HG02623 (cell line): ENCODE measurements around the gene CCT3.

ENCODE experiments used
- ATAC-seq: cut with Tn5 transposase; IDR thresholded peaks from one replicate; pipeline ENCODE4 v1.9.1; 2021; ENCODE audit warnings: moderate library complexity; ENCODE audit not compliant: unreplicated experiment

Gene CCT3

GRCh38 chr1:156282479-156283222 lies 55.4 kb downstream of the CCT3 start, which contains the start of gene SMG5:
Gene SMG5, minus strand, starts transcription at chr1:156282825. Its CDS starts 145 bp downstream, at chr1:156282680.
- ATAC-seq, result peak; percentile 77

GRCh38 chr1:156281693-156282478 lies 56.2 kb downstream of the CCT3 start:
- ATAC-seq, result no peak

GRCh38 chr1:156281281-156281680 lies 56.8 kb downstream of the CCT3 start:
- ATAC-seq, result peak; percentile 31

- ATAC-seq, result no peak
These were observed 58.3 kb downstream of the CCT3 start for GRCh38 chr1:156279837-156280236.

- no peak for ATAC-seq
These were observed 61.1 kb downstream of the CCT3 start for GRCh38 chr1:156276966-156277381.

- ATAC-seq, result no peak
These were observed 61.6 kb downstream of the CCT3 start for GRCh38 chr1:156276532-156276931.

- ATAC-seq, result no peak
These were observed 67.8 kb downstream of the CCT3 start for GRCh38 chr1:156270314-156270713.

GRCh38 chr1:156268336-156268735 lies 69.8 kb downstream of the CCT3 start:
- no peak for ATAC-seq

GRCh38 chr1:156266051-156266450 lies 72.0 kb downstream of the CCT3 start:
- no peak for ATAC-seq

GRCh38 chr1:156263288-156263655 lies 74.8 kb downstream of the CCT3 start:
- no peak for ATAC-seq

- ATAC-seq, result no peak
These were observed 75.4 kb downstream of the CCT3 start for GRCh38 chr1:156262461-156263287.

GRCh38 chr1:156260896-156261295 lies 77.2 kb downstream of the CCT3 start:
- ATAC-seq, result no peak

GRCh38 chr1:156259805-156260204 lies 78.3 kb downstream of the CCT3 start:
- ATAC-seq, result no peak
